IMR-90 (cell line): Measurements from ENCODE around the gene SLC28A2.

Experiments used
- BHLHE40 ChIP-seq: fragments of 150-350 bp; IDR thresholded peaks from 2 replicates; pipeline ENCODE4 v1.6.1; 2016; ENCODE audit warnings: mild to moderate bottlenecking, low read depth, low read length
- CEBPB ChIP-seq: IDR thresholded peaks from 2 replicates; pipeline ENCODE4 v1.6.1; 2012; ENCODE audit warnings: low read depth, low read length, improper control_type of control experiment
- CHD1 ChIP-seq: IDR thresholded peaks from 2 replicates; pipeline ENCODE4 v1.6.1; 2012; ENCODE audit warnings: low read depth, low read length, improper control_type of control experiment
- FOS ChIP-seq: fragments of 150-350 bp; IDR thresholded peaks from 2 replicates; pipeline ENCODE4 v1.6.1; 2016; ENCODE audit warnings: low read depth, low read length
- MAFK ChIP-seq: IDR thresholded peaks from 2 replicates; pipeline ENCODE4 v1.6.1; 2012; ENCODE audit warnings: low read depth, low read length, improper control_type of control experiment
- MXI1 ChIP-seq: IDR thresholded peaks from 2 replicates; pipeline ENCODE4 v1.6.1; 2012; ENCODE audit warnings: low read depth, mild to moderate bottlenecking, low read length, moderate library complexity, borderline replicate concordance
- POLR2A ChIP-seq: IDR thresholded peaks from 2 replicates; pipeline ENCODE4 v1.6.1; 2012; ENCODE audit warnings: mild to moderate bottlenecking, low read depth, low read length
- RAD21 ChIP-seq: IDR thresholded peaks from 2 replicates; pipeline ENCODE4 v1.6.1; 2012; ENCODE audit warnings: low read length, improper control_type of control experiment
- RCOR1 ChIP-seq: IDR thresholded peaks from 2 replicates; pipeline ENCODE4 v1.6.1; 2012; ENCODE audit warnings: mild to moderate bottlenecking, low read length, improper control_type of control experiment; ENCODE audit not compliant: insufficient replicate concordance
- RFX5 ChIP-seq: IDR thresholded peaks from 2 replicates; pipeline ENCODE4 v1.8.0; 2012; ENCODE audit warnings: low read depth, mild to moderate bottlenecking, low read length, moderate library complexity
- SMC3 ChIP-seq: fragments of 150-350 bp; IDR thresholded peaks from 2 replicates; pipeline ENCODE4 v1.6.1; 2016; ENCODE audit warnings: low read depth, mild to moderate bottlenecking, antibody characterized with exemption, low read length, moderate library complexity
- TF ChIP-seq, protein P1 (sequence below): conservative IDR thresholded peaks from 2 replicates; pipeline ENCODE4 v1.5.1; 2012; ENCODE audit warnings: mild to moderate bottlenecking, low read depth, low read length, improper control_type of control experiment
- TF ChIP-seq, protein P2 (sequence below): fragments of 150-350 bp; IDR thresholded peaks from 2 replicates; pipeline ENCODE4 v1.6.1; 2017; ENCODE audit warnings: mild to moderate bottlenecking, antibody characterized with exemption, low read length, low read depth
- TF ChIP-seq, protein P3 (sequence below): fragments of 150-350 bp; IDR thresholded peaks from 2 replicates; pipeline ENCODE4 v1.6.1; 2016; ENCODE audit warnings: low read depth, mild to moderate bottlenecking, low read length, moderate library complexity, borderline replicate concordance

DNA sequence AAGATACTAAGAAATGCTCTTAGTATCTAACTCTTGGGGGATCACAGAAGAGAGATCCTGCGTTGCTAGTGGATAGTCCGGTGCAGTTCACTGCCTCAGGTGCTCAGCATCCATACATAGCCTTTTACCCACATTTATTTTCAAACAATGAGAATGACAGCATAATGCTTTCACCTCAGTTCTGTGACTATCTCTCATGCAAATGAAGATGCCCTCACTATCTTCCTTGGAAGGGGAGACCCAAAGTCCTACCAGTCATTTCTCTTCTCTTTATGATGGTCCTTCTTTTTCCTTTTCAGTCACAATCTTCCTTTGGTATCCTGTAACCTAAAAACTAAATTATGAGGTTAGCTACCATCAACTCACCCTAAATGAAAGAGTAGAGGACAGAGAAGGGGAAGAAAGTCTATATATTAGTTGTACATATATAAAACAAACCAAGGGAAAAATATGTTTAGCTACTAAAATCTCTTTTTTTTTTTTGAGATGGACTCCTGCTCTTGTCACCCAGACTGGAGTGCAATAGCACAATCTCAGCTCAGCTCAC, 30.9 kb upstream of the SLC28A2 start:
- TF ChIP-seq CEBPB (no peak), POLR2A (no peak), FOS (no peak), BHLHE40 (no peak), SMC3 (no peak), MXI1 (no peak), CHD1 (no peak), RAD21 (no peak), RFX5 (no peak), RCOR1 (no peak), MAFK (no peak)
- TF ChIP-seq, protein P1, sequence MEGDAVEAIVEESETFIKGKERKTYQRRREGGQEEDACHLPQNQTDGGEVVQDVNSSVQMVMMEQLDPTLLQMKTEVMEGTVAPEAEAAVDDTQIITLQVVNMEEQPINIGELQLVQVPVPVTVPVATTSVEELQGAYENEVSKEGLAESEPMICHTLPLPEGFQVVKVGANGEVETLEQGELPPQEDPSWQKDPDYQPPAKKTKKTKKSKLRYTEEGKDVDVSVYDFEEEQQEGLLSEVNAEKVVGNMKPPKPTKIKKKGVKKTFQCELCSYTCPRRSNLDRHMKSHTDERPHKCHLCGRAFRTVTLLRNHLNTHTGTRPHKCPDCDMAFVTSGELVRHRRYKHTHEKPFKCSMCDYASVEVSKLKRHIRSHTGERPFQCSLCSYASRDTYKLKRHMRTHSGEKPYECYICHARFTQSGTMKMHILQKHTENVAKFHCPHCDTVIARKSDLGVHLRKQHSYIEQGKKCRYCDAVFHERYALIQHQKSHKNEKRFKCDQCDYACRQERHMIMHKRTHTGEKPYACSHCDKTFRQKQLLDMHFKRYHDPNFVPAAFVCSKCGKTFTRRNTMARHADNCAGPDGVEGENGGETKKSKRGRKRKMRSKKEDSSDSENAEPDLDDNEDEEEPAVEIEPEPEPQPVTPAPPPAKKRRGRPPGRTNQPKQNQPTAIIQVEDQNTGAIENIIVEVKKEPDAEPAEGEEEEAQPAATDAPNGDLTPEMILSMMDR = no peak
- TF ChIP-seq, protein P2, sequence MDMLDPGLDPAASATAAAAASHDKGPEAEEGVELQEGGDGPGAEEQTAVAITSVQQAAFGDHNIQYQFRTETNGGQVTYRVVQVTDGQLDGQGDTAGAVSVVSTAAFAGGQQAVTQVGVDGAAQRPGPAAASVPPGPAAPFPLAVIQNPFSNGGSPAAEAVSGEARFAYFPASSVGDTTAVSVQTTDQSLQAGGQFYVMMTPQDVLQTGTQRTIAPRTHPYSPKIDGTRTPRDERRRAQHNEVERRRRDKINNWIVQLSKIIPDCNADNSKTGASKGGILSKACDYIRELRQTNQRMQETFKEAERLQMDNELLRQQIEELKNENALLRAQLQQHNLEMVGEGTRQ = no peak
- TF ChIP-seq, protein P3, sequence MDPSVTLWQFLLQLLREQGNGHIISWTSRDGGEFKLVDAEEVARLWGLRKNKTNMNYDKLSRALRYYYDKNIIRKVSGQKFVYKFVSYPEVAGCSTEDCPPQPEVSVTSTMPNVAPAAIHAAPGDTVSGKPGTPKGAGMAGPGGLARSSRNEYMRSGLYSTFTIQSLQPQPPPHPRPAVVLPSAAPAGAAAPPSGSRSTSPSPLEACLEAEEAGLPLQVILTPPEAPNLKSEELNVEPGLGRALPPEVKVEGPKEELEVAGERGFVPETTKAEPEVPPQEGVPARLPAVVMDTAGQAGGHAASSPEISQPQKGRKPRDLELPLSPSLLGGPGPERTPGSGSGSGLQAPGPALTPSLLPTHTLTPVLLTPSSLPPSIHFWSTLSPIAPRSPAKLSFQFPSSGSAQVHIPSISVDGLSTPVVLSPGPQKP = no peak
